ENCODE measurements around the gene WWOX.
A peak's percentile ranks its signal among the peaks of the same experiment; 100 is the strongest.
"Not testable (repeated sequence)": the region's sequence is repeated elsewhere in the genome, so short reads cannot be mapped to it uniquely, and the experiment has no call there.

WWOX gene

DNA sequence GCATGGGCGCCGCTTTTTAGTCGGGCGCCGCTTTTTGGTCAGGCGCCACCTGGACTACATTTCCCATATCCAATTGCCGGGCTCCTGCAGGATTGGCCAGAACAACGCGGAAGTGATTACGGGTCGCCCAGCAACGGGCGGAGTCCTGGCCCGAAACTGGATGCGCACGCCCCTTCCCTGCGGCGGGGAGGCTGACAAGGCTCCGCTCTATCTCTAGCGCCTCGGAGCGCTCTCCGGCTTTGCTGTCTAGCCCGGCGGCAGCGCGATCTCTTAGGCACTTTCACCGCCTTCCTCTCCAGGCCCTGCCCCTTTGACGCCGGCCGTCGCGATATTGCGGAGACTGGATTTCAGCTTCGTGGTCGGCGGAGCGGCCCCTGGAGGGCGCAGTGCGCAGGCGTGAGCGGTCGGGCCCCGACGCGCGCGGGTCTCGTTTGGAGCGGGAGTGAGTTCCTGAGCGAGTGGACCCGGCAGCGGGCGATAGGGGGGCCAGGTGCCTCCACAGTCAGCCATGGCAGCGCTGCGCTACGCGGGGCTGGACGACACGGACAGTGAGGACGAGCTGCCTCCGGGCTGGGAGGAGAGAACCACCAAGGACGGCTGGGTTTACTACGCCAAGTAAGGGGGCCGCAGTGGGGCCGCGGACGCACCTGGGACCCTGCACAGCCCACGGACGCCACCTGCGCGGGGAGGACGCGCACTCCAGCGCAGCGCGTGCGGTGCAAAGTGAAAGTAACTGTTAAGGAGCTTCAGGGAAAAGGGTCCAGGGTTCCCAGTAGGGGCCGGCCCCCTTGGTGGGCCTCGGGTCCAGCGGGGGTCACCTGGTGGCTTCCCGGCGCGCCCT is at the start of gene WWOX:
Gene WWOX, plus strand, starts transcription at position 384 of the 841 bp plus-strand sequence.
- DNase-seq (ENCODE audit: low read depth) = peak; percentile 91

DNA sequence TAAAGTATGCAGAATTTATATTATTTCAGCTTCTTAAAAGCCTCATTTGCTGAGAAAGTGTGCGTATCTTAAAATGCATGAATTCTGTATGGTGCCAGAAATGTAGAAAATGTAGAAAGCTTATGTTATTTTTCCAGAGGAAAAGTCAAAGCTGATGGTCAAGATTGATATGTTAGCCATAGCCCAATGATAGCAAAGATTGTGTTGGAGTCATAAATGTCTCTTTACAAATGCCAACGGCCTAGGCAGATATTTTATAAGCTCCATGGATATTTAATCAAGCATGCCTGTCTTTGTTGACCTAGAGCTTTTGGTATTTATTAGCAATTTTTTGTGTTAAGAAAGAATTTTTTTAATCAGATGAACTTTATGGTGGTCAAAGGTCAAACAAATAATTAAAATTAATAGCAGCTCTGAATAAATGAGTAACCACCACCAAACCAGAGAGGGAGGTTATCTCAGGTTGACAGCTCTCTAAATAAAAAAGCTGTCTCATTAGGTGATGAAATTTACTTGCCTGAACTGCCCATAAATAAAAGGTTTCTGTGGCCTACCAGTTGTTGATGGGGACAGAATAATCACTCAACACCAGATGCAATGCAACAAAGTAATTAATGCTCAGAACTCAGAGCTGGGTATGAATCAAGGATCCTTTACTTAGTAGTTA is 48.6 kb upstream of the WWOX start:
- no peak for DNase-seq (ENCODE audit: low read depth)

- DNase-seq (ENCODE audit: low read depth) = no peak
These were observed 41.5 kb upstream of the WWOX start for GRCh38 chr16:78057803-78058564.

GRCh38 chr16:78059806-78060205 is 39.6 kb upstream of the WWOX start:
- not testable (repeated sequence) for DNase-seq (ENCODE audit: low read depth)

DNA sequence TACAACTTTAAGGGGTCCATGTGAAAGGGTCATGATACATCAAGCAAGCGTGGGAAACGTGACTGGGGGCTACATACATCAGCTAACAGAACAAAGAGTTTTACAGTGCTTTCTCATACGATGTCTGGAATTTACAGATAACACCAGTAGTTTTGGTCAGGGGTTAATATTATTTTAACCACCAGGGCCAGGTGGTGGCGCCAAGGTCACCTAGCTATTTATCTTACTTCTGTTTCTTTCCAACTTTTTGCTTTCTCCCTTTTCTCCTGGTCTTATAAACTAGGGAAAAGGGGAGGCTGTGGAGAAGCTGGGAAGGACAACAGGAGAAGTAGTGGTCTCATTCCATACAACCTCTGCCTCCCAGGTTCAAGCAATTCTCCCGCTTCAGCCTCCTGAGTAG is 39.2 kb upstream of the WWOX start:
- no peak for DNase-seq (ENCODE audit: low read depth)

DNA sequence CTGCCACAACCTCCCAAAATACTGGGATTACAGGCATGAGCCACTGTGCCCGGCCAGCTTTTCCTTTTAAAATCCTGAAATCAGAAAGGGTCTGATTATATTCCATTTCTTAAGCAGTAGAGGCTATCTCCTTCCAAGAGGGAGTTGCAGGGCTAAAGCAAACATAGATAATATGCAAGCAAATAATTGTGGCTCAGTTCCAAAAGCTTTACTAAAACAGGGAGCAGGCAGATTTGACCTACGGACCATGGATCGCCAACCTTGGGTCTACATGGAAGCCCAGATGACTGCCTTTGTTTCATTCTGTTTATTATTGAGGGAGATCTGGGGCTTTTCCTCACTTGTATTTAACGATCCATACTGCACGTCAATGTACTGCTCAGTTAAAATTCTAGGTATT is 38.6 kb upstream of the WWOX start:
- DNase-seq (ENCODE audit: low read depth) = no peak

GRCh38 chr16:78065319-78065718 is 34.1 kb upstream of the WWOX start:
- DNase-seq (ENCODE audit: low read depth) = no peak

DNA sequence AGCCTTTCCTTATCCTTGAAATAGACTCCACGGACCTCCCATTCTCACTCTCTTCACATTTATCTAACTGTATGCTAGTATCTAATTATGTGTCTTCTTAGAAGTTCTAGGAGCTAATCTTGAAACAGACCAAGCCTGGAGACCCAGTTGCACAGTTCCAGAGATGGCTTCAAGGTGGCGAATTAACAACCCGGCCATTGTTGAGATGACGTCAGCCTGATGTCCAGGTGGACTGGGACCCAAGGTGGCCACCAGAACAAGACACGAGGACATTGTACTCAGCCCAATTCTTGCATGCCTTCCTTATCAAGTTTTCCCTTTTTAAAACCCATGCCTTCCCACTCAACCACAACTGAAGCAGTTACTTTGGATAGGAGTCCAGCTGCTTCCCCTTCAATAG is 29.5 kb upstream of the WWOX start:
- no peak for DNase-seq (ENCODE audit: low read depth)

- DNase-seq (ENCODE audit: low read depth) = no peak
These were observed 27.2 kb upstream of the WWOX start for GRCh38 chr16:78072275-78072674.

DNA sequence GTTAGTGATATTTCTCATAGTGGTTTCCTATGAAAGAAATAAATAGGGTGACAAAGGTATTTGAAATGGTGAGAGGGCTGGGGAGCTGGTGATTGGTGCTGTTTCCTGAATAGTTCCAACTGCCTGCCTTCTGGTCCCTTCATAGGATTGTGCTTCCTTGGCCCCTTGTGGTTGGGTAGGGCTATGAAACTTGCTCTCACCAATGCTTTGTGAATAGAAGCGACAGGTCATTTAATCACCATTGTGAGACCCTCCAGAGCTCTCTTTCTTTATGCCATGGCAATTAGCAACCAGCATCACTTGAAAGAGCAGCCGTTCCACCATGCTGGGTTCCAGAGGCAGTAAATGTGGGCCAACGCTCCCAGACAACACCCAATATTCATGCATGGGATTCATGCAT is 23.7 kb upstream of the WWOX start:
- DNase-seq (ENCODE audit: low read depth) = no peak

- DNase-seq (ENCODE audit: low read depth) = no peak
These were observed 18.1 kb upstream of the WWOX start for GRCh38 chr16:78081341-78081740.

DNA sequence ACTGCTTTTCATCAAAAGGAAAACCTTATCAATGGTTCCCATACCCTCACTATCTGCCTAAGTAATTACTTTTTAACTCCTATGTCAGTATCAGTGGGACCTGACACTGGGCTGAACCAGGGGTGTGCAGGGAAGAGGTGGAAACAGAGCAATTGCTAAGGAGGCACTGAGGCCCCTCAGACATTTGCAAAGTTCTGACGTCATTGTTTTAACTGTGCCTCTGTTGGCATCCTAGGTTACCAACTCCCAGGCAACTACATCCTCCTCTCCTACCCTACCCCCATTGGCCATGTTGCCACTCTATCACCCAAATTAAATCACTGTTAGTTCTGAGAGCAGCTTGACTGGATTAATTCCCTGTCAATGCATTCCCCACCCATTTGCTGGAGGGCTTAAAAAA is 8.0 kb upstream of the WWOX start:
- DNase-seq (ENCODE audit: low read depth) = no peak

GRCh38 chr16:78092758-78093157 is 6.7 kb upstream of the WWOX start:
- no peak for DNase-seq (ENCODE audit: low read depth)

DNA sequence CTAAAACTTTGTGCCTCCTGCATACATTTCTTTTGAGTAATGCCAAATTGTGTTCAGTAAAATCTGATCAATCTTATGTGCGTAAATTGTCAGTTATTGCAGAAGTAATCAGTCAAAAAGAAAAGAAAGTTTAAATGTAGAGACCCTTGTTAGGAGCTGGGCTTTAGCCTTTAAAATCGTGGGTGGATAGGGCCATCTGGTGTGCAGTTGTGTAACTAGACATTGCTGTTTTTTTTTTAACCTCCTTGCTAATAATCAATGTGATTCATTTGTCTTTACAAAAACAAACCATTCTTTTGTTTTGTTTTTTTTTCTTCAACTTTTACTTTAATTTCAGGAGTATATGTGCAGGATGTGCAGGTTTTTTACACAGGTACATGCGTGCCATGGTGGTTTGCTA is 5.3 kb upstream of the WWOX start:
- DNase-seq (ENCODE audit: low read depth) = no peak

DNA sequence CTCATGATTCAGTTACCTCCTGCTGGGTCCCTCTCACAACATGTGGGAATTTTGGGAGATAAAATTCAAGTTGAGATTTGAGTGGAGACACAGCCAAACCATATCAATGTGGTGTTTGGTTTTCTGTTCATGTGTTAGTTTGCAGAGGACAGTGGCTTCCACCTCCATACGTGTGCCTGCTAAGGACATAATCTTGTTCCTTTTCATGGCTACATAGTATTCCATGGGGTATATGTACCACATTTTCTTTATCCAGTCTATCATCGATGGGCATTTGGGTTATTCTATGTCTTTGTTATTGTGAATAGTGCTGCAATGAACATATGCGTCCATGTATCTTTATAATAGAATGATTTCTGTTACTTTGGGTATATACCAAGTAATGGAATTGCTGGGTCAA is 4.5 kb upstream of the WWOX start:
- no peak for DNase-seq (ENCODE audit: low read depth)

GRCh38 chr16:78096386-78096785 is 3.1 kb upstream of the WWOX start:
- no peak for DNase-seq (ENCODE audit: low read depth)

DNA sequence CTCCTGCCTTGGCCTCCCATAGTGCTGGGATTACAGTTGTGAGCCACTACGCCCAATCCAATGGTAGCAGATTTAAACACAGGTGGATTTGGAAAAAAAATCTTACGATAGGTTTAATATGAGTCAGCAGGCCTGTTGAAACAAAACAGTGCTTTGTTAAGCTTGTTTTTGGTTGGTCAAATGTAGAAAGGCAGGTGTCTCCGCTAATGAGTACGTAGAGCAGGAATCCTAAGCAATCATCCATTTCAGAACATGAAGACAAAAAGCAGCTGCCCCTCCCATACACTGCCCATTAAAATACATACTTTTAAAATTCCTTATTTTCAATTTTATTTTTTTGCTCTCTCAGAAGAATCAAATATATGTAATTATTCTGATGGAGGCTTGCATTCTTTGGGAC is 1.9 kb upstream of the WWOX start:
- no peak for DNase-seq (ENCODE audit: low read depth)

GRCh38 chr16:78098087-78098486 is 1.4 kb upstream of the WWOX start:
- DNase-seq (ENCODE audit: low read depth) = no peak

DNA sequence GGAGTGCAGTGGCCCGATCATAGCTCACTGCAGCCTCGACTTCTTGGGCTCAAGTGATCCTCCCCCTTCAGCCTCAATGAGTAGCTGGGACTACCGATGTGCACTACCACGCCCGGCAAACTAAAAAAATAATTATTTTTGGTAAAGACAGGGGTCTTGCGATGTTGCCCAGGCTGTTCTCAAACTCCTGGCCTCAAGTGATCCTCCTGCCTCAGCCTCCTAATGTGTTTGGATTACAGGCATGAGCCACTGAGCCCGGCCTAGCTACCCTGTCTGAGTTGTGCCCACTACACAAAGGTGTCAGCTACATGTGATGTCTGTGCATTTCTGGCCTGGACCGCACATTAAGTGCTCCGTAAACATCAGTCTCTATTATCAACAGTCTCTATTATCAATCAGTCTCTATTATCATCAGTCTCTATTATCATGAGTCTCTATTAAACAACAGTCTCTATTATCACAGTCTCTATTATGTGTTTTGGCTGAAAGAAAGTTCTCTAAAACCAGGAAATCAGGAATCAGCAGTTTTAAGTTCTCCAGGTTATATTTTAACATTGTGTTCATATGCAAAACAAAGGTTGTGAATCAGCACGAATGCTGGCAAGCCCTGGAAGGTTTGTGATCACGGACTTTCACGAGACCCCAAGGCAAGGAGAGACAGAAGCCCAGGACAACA is 721 bp upstream of the WWOX start:
- DNase-seq (ENCODE audit: low read depth) = no peak

- no peak for DNase-seq (ENCODE audit: low read depth)
These were observed 636 bp downstream of the WWOX start for GRCh38 chr16:78100112-78100467.

GRCh38 chr16:78102122-78102660 is 2.7 kb downstream of the WWOX start:
- DNase-seq (ENCODE audit: low read depth) = no peak

GRCh38 chr16:78102865-78103264 is 3.4 kb downstream of the WWOX start:
- no peak for DNase-seq (ENCODE audit: low read depth)
